Activated T-cell treated with anti-CD3 and anti-CD28 coated beads for 48 hours (primary cell): ENCODE data around the gene GLT1D1.

Experiments
- DNase-seq: peaks from one replicate; pipeline ENCODE4 v3.0.0-alpha.2; 2020; ENCODE audit warnings: low read depth

Gene GLT1D1

GRCh38 chr12:128856035-128856790, 2.9 kb downstream of the GLT1D1 start:
- DNase-seq: no peak

- no peak for DNase-seq
Measured at GRCh38 chr12:128856791-128857078, 3.5 kb downstream of the GLT1D1 start.

GRCh38 chr12:128857133-128857763, 4.0 kb downstream of the GLT1D1 start:
- DNase-seq: no peak

GRCh38 chr12:128859311-128859710, 6.0 kb downstream of the GLT1D1 start:
- DNase-seq: no peak

- no peak for DNase-seq
Measured at GRCh38 chr12:128861226-128862016, 8.1 kb downstream of the GLT1D1 start.

GRCh38 chr12:128863957-128864356, 10.7 kb downstream of the GLT1D1 start:
- no peak for DNase-seq

- no peak for DNase-seq
Measured at GRCh38 chr12:128864516-128865186, 11.4 kb downstream of the GLT1D1 start.

GRCh38 chr12:128867466-128867865, 14.2 kb downstream of the GLT1D1 start:
- no peak for DNase-seq

GRCh38 chr12:128871516-128871892, 18.2 kb downstream of the GLT1D1 start:
- no peak for DNase-seq

GRCh38 chr12:128872303-128872702, 19.0 kb downstream of the GLT1D1 start:
- no peak for DNase-seq

GRCh38 chr12:128876559-128876958, 23.3 kb downstream of the GLT1D1 start:
- no peak for DNase-seq

- no peak for DNase-seq
Measured at GRCh38 chr12:128879898-128880764, 26.9 kb downstream of the GLT1D1 start.

GRCh38 chr12:128891856-128892255, 38.6 kb downstream of the GLT1D1 start:
- DNase-seq: no peak

- DNase-seq: no peak
Measured at GRCh38 chr12:128903236-128903635, 50.0 kb downstream of the GLT1D1 start.

GRCh38 chr12:128905003-128905544, 51.8 kb downstream of the GLT1D1 start:
- DNase-seq: no peak

- DNase-seq: no peak
Measured at GRCh38 chr12:128906485-128907137, 53.3 kb downstream of the GLT1D1 start.

GRCh38 chr12:128908254-128908653, 55.0 kb downstream of the GLT1D1 start:
- DNase-seq: no peak

- DNase-seq: no peak
Measured at GRCh38 chr12:128909653-128910052, 56.4 kb downstream of the GLT1D1 start.

- DNase-seq: no peak
Measured at GRCh38 chr12:128910629-128911028, 57.4 kb downstream of the GLT1D1 start.

- no peak for DNase-seq
Measured at GRCh38 chr12:128911861-128912260, 58.6 kb downstream of the GLT1D1 start.
